Nephron (organoid): ENCODE results near the gene AADACL4.
A peak's percentile ranks its signal among the peaks of the same experiment; 100 is the strongest.

Experiments
- H3K27ac Mint-ChIP-seq, 3 experiments: 2 replicates each; pipeline ENCODE4 v1.8.0; 2020; ENCODE audit warnings: mixed read lengths in 3 of 3, mild to moderate bottlenecking in 2 of 3, moderate library complexity in 1 of 3
- H3K27me3 Mint-ChIP-seq: 2 replicates; pipeline ENCODE4 v1.8.0; 2021; ENCODE audit warnings: low read depth, mild to moderate bottlenecking, moderate library complexity, mixed read lengths
- H3K36me3 Mint-ChIP-seq: 2 replicates; pipeline ENCODE4 v1.8.0; 2020; ENCODE audit warnings: low read depth, mixed read lengths
- H3K4me1 Mint-ChIP-seq: 2 replicates; pipeline ENCODE4 v1.8.0; 2020; ENCODE audit warnings: mixed read lengths
- H3K4me3 Mint-ChIP-seq, 3 experiments: 2 replicates each; pipeline ENCODE4 v1.8.0; 2020; ENCODE audit warnings: mild to moderate bottlenecking in 3 of 3, mixed read lengths in 3 of 3, moderate library complexity in 2 of 3
- H3K9me3 Mint-ChIP-seq: 2 replicates; pipeline ENCODE4 v1.8.0; 2020; ENCODE audit warnings: mixed read lengths
- TF ChIP-seq, protein P1 (sequence below), 3 experiments: fragments of 200-600 bp; sonication (generic); IDR thresholded peaks; one replicate each; pipeline ENCODE4 v1.5.0; 2021; ENCODE audit warnings: antibody characterized with exemption in 3 of 3; ENCODE audit not compliant: unreplicated experiment in 3 of 3

The AADACL4 gene

DNA sequence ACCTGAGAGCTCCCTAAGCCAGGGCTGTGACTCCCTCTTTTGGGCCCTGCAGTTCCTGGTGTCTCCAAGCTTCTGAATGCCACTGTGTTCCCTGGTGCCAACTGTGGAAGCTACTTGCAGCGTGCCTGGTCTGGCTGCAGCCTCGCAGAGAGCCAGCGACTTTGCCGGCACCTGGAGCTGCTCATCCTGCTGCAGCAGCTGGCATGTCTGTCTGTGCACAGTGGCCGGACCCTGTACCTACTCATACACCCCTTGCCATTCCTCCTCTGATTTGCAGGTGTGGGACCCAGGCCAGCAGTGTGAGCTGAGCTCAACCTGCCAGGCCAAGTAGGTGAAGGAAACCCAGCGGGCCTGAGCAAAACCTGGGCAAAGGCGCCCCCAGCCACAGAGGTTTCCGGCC is 12.3 kb upstream of the AADACL4 start:
- no peak overlapping the region for H3K4me3 Mint-ChIP-seq
- H3K36me3 Mint-ChIP-seq, result no peaks in the 10 kb centered on the region
- TF ChIP-seq, protein P1, sequence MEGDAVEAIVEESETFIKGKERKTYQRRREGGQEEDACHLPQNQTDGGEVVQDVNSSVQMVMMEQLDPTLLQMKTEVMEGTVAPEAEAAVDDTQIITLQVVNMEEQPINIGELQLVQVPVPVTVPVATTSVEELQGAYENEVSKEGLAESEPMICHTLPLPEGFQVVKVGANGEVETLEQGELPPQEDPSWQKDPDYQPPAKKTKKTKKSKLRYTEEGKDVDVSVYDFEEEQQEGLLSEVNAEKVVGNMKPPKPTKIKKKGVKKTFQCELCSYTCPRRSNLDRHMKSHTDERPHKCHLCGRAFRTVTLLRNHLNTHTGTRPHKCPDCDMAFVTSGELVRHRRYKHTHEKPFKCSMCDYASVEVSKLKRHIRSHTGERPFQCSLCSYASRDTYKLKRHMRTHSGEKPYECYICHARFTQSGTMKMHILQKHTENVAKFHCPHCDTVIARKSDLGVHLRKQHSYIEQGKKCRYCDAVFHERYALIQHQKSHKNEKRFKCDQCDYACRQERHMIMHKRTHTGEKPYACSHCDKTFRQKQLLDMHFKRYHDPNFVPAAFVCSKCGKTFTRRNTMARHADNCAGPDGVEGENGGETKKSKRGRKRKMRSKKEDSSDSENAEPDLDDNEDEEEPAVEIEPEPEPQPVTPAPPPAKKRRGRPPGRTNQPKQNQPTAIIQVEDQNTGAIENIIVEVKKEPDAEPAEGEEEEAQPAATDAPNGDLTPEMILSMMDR (IDR thresholded peaks at IDR 0.05; ENCODE audit: unreplicated experiment in 3 of 3), result no peak
- H3K27me3 Mint-ChIP-seq, result peaks cover 6% of the 10 kb centered on the region
- peaks cover 14% of the 10 kb centered on the region for H3K9me3 Mint-ChIP-seq
- peaks cover 9% of the 10 kb centered on the region for H3K4me1 Mint-ChIP-seq
- no peak overlapping the region for H3K27ac Mint-ChIP-seq

DNA sequence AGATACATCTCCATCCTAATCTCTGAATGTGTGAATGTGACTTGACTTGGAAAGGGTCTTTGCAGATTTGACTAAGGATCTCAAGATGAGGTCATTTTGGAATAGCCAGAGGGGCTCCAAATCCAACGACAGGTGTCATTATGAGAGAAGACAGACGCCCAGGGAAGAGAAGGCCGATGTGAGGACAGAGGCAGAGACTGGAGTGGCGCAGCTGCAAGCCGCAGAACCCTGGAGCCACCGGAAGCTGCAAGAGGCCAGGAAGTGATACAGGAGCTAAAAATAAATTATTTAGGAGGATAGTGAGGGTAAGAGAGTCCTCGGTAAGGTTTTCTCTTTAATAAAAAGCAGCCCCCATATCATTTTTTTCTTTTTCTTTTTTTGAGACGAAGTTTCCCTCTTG is 9.7 kb upstream of the AADACL4 start:
- Mint-ChIP-seq H3K9me3 (peaks cover 14% of the 10 kb centered on the region), H3K27me3 (peaks cover 6% of the 10 kb centered on the region), H3K36me3 (no peaks in the 10 kb centered on the region), H3K4me1 (no peaks in the 10 kb centered on the region), H3K27ac (no peak overlapping the region), H3K4me3 (no peak overlapping the region)
- TF ChIP-seq, protein P1 (IDR thresholded peaks at IDR 0.05; ENCODE audit: unreplicated experiment in 3 of 3), result no peak

DNA sequence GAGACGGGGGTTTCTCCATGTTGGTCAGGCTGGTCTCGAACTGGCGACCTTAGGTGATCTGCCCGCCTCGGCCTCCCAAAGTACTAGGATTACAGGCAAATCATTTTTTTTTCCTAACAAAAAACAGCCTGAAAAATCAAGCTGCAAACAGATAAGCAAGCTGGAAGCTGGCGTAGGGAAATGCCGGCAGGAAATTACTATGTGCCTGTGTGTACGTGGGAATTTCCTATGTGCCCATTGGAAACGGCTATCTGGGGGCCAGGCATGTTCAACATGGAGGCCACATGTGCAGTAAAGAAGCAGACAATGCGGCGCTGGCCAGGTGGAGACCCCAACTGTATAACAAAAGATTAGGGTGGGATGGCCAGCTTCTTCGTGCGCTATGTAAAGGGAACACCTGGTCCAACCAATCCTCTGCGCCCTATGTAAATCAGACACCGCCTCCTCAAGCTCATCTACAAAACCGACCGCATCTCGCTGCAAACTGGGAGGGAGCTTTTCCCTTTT is 9.1 kb upstream of the AADACL4 start:
- no peaks in the 10 kb centered on the region for H3K4me1 Mint-ChIP-seq
- H3K36me3 Mint-ChIP-seq, result no peaks in the 10 kb centered on the region
- peaks cover 20% of the 10 kb centered on the region for H3K9me3 Mint-ChIP-seq
- peak overlapping the region in 1 of 3 experiments; percentile 21 for H3K27ac Mint-ChIP-seq
- TF ChIP-seq, protein P1 (IDR thresholded peaks at IDR 0.05; ENCODE audit: unreplicated experiment in 3 of 3), result no peak
- peaks cover 6% of the 10 kb centered on the region for H3K27me3 Mint-ChIP-seq
- H3K4me3 Mint-ChIP-seq, result no peak overlapping the region

DNA sequence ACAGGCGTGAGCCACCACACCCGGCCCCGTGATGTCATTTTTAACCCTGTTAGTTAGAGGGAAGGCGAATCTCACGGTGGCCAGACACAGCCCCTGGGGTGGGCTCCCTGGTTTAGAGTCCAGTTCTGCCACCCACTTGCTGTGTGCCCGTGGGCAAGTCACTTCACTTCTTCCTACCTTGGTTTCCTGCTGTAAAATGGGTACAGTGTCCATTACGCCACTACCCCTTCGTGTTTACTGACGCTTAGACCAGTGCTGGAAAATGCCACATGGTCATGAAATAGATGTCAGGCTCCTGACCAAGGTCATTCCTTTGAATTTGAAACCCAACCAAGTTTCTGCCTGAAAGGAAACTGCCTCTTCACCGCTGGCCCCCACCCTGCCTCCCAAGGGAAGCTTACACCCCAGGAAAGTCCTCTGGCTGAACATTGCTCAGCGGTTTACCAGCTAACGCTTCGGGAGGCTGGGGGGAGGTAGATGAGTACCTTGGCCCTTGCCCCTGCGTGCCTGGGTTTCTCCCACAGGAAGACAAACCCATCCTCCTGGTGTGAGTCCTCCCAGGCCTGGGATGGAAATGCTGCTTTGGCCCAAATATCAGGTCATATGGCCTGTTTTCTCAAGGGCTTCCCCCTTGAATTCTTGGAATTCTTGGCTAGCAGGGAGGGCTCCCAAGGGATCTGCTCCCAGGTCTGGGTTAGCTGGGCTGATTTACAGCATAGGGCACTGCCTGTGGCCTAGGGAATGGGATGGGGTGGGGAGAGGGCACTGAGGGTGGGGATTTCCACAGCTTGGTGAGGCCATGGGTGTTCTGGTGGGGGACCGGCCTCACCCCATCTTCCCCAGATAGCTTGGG is 7.6 kb upstream of the AADACL4 start:
- Mint-ChIP-seq H3K27ac (peak overlapping the region in 2 of 3 experiments; percentile 62 to 88), H3K9me3 (peaks cover 36% of the 10 kb centered on the region), H3K4me1 (no peaks in the 10 kb centered on the region), H3K4me3 (no peak overlapping the region), H3K36me3 (peaks cover 6% of the 10 kb centered on the region), H3K27me3 (peaks cover 6% of the 10 kb centered on the region)
- TF ChIP-seq, protein P1 (IDR thresholded peaks at IDR 0.05; ENCODE audit: unreplicated experiment in 3 of 3), result no peak

DNA sequence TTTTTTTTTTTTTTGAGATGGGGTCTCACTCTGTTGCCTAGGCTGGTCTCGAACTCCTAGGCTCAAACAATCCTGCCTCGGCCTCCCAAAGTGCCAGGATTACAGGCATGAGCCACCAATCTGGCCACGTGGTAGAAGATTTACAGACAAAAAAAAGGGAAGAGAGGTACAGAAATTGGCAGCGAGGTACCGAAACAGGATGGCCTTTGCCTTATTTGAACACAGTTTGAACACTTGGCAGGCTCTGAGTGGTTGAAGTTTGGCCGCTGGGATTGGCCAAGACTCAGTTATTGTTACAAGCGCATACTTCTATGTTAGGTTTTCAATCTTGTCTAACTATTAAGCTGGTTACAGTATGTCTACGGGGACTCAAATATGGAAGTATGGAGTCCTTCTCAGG is 6.2 kb upstream of the AADACL4 start:
- peaks cover 40% of the 10 kb centered on the region for H3K9me3 Mint-ChIP-seq
- H3K27ac Mint-ChIP-seq, result no peak overlapping the region
- no peak overlapping the region for H3K4me3 Mint-ChIP-seq
- no peaks in the 10 kb centered on the region for H3K4me1 Mint-ChIP-seq
- H3K27me3 Mint-ChIP-seq, result peaks cover 6% of the 10 kb centered on the region
- peaks cover 12% of the 10 kb centered on the region for H3K36me3 Mint-ChIP-seq
- TF ChIP-seq, protein P1 (IDR thresholded peaks at IDR 0.05; ENCODE audit: unreplicated experiment in 3 of 3), result no peak
